Hepatocyte (in vitro differentiated cells): ENCODE measurements around the gene IQCN. TPM values are rescaled to one million over a fixed set of nuclear protein-coding genes. Genes with fewer than 3 reads are reported as not detected.

Source experiments
- DNase-seq: peaks from one replicate; pipeline ENCODE4 v3.0.0-alpha.2; 2016; ENCODE audit warnings: low spot score
- H2AFZ ChIP-seq: fragments of 200-600 bp; sonication (generic); 2 replicates; pipeline ENCODE4 v1.6.0; 2016; ENCODE audit warnings: antibody characterized with exemption, mild to moderate bottlenecking
- H3K27ac ChIP-seq: fragments of 200-600 bp; sonication (generic); 2 replicates; pipeline ENCODE4 v1.5.1; 2016; ENCODE audit warnings: mild to moderate bottlenecking
- H3K27me3 ChIP-seq: fragments of 200-600 bp; sonication (generic); 2 replicates; pipeline ENCODE4 v1.6.1; 2016
- H3K36me3 ChIP-seq: fragments of 200-600 bp; sonication (generic); replicated peaks from 2 replicates; pipeline ENCODE4 v1.5.1; 2016; ENCODE audit warnings: low read depth; ENCODE audit not compliant: insufficient read depth
- H3K4me1 ChIP-seq: fragments of 200-600 bp; sonication (generic); 2 replicates; pipeline ENCODE4 v1.5.1; 2016; ENCODE audit warnings: mild to moderate bottlenecking, moderate library complexity; ENCODE audit not compliant: insufficient read depth
- H3K4me2 ChIP-seq: fragments of 200-600 bp; sonication (generic); 2 replicates; pipeline ENCODE4 v1.6.0; 2016
- H3K4me3 ChIP-seq: fragments of 200-600 bp; sonication (generic); 2 replicates; pipeline ENCODE4 v1.5.1; 2016; ENCODE audit warnings: mild to moderate bottlenecking
- H3K79me2 ChIP-seq: fragments of 200-600 bp; sonication (generic); 2 replicates; pipeline ENCODE4 v1.6.0; 2017; ENCODE audit warnings: mild to moderate bottlenecking
- H3K9me2 ChIP-seq: fragments of 200-600 bp; sonication (generic); replicated peaks from 2 replicates; pipeline ENCODE4 v1.6.0; 2017; ENCODE audit warnings: mild to moderate bottlenecking; ENCODE audit not compliant: insufficient read depth
- H3K9me3 ChIP-seq: fragments of 200-600 bp; sonication (generic); 2 replicates; pipeline ENCODE4 v1.5.1; 2016; ENCODE audit warnings: low read depth, mild to moderate bottlenecking
- H4K20me1 ChIP-seq: fragments of 200-600 bp; sonication (generic); 2 replicates; pipeline ENCODE4 v1.6.0; 2016; ENCODE audit warnings: mild to moderate bottlenecking; ENCODE audit not compliant: insufficient read depth, poor library complexity, severe bottlenecking
- EZH2 ChIP-seq: fragments of 200-600 bp; sonication (generic); IDR thresholded peaks from 2 replicates; pipeline ENCODE4 v1.6.1; 2016; ENCODE audit warnings: antibody characterized with exemption, mild to moderate bottlenecking, borderline replicate concordance
- EZH2phosphoT487 ChIP-seq: fragments of 200-600 bp; sonication (generic); IDR thresholded peaks from one replicate; pipeline ENCODE4 v1.6.1; 2018; ENCODE audit warnings: antibody characterized with exemption, mild to moderate bottlenecking, low read depth, moderate library complexity; ENCODE audit not compliant: unreplicated experiment, severe bottlenecking
- WGBS: methylation state at CpG from one replicate; pipeline ENCODE4 v1.1.6; 2016; ENCODE audit warnings: low lambda C conversion rate; ENCODE audit errors: missing lambda C conversion rate; 5-methylcytosine and 5-hydroxymethylcytosine counted together
- microRNA-seq: library from miRNA; unstranded; fragments of <30 nt; microRNA quantifications from one replicate; pipeline ENCODE4, GENCODE V29; 2017
- polyA plus RNA-seq: library from polyadenylated mRNA; unstranded; fragments of >200 nt; fragmentation: Nextera tagmentation; extraction: Ambion mirVana; gene quantifications from 2 replicates; pipeline ENCODE4 v1.2.1, GENCODE V29; 2016
- small RNA-seq: library from RNA; depleted of rRNA; stranded (forward); fragments of <200 nt; gene quantifications from one replicate; pipeline ENCODE3, GENCODE V24; 2014
- total RNA-seq: library from RNA; depleted of rRNA; stranded (reverse); fragments of >200 nt; gene quantifications from 2 replicates; pipeline ENCODE4 v1.2.3, GENCODE V29; 2014
- TF ChIP-seq, protein P1 (sequence below): fragments of 200-600 bp; sonication (generic); IDR thresholded peaks from 2 replicates; pipeline ENCODE4 v1.5.1; 2016; ENCODE audit warnings: antibody characterized with exemption, mild to moderate bottlenecking; ENCODE audit not compliant: poor library complexity

The IQCN gene
- total and polyA plus RNA-seq, 2 experiments from 2014 or later, result 1.5 to 3.7 TPM

DNA sequence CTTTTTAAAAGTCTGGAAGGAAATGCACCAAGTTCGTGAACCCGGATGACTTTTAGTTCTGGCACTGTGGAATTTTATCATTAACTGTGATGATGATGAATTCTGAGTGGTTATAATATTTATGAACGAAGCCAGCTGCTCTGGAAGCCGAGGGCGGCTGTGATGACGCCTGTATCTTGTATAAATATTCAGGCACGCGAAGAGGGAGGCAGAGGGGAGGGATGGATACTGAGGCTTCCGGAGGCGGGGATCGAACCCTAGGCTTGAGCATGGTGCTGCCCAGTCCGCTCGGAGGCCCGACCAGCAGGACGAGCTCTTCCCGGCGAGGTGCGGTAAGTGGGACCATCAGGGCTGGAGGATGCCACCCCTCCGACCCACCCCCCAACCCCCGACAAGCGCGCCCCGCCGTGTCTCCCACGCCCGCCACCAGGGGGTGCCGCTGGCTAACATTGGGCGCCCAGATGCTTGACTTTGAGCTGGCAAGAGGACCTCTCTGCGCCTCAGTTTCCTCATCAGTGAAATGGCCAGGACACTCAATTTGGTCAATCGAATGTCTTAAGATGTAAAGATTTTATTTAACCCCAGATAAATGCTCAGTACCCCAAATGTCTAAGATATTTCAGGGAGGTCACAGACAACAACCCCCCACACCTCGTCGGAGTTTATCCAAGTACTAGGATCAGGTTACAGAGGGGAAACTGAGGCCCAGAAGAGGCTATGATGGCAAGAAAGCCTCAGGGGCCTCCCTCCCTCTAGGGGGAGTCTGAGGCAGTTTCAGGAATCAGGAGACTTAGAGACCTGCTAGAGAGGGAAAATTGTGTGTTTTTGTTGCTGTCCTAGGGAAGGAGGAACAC is 65.9 kb downstream of the IQCN start:
- Histone ChIP-seq H3K27ac (no peak overlapping the region), H3K4me2 (no peak overlapping the region), H3K4me3 (no peak overlapping the region), H3K36me3 (no peaks in the 10 kb centered on the region), H4K20me1 (no peaks in the 10 kb centered on the region), H3K79me2 (no peaks in the 10 kb centered on the region), H3K9me2 (no peaks in the 10 kb centered on the region), H2AFZ (no peak overlapping the region), H3K4me1 (peaks cover 4% of the 10 kb centered on the region), H3K27me3 (no peaks in the 10 kb centered on the region), H3K9me3 (no peaks in the 10 kb centered on the region)
- DNase-seq, result no peak
- 42% methylated on average over 25 of the region's 32 CpGs for WGBS
- TF ChIP-seq EZH2, result no peak
- TF ChIP-seq, protein P1, sequence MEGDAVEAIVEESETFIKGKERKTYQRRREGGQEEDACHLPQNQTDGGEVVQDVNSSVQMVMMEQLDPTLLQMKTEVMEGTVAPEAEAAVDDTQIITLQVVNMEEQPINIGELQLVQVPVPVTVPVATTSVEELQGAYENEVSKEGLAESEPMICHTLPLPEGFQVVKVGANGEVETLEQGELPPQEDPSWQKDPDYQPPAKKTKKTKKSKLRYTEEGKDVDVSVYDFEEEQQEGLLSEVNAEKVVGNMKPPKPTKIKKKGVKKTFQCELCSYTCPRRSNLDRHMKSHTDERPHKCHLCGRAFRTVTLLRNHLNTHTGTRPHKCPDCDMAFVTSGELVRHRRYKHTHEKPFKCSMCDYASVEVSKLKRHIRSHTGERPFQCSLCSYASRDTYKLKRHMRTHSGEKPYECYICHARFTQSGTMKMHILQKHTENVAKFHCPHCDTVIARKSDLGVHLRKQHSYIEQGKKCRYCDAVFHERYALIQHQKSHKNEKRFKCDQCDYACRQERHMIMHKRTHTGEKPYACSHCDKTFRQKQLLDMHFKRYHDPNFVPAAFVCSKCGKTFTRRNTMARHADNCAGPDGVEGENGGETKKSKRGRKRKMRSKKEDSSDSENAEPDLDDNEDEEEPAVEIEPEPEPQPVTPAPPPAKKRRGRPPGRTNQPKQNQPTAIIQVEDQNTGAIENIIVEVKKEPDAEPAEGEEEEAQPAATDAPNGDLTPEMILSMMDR, result peak; percentile 60
- no peak for TF ChIP-seq EZH2phosphoT487

Small RNA genes within 50 kb of the gene (microRNA-seq; reads per million reads assigned to microRNA genes)
- gene MIR3188, result 38.9 reads per million, percentile 49 among the genes with 10 or more reads in this experiment

Small RNA genes within 50 kb of the gene (small RNA-seq; reads per million reads assigned to genes)
- gene MIR3188 (0.22 reads per million), gene RPL39P38 (not detected)

Other genes starting within 250 kb of the IQCN start
- gene IL12RB1, start 187.5 kb downstream of the IQCN start, total RNA-seq, result not detected in 2 replicates
- gene IL12RB1, start 187.5 kb downstream of the IQCN start, polyA plus RNA-seq, result not detected in 2 replicates
- gene MAST3, start 176.7 kb downstream of the IQCN start, total RNA-seq, result 5.5 and 9.7 TPM in 2 replicates
- 10.3 and 11.1 TPM in 2 replicates for gene MAST3, start 176.7 kb downstream of the IQCN start, polyA plus RNA-seq
- 29.9 and 38.7 TPM in 2 replicates for gene PIK3R2, start 121.3 kb downstream of the IQCN start, total RNA-seq
- 49.5 and 52.2 TPM in 2 replicates for gene PIK3R2, start 121.3 kb downstream of the IQCN start, polyA plus RNA-seq
- 95.7 and 133 TPM in 2 replicates for gene IFI30, start 100.6 kb downstream of the IQCN start, total RNA-seq
- gene IFI30, start 100.6 kb downstream of the IQCN start, polyA plus RNA-seq, result 129 and 170 TPM in 2 replicates
- gene MPV17L2, start 81.2 kb downstream of the IQCN start, total RNA-seq, result 31.8 and 36.9 TPM in 2 replicates
- 22.4 and 26.0 TPM in 2 replicates for gene MPV17L2, start 81.2 kb downstream of the IQCN start, polyA plus RNA-seq
- gene RAB3A, start 70.4 kb downstream of the IQCN start, total RNA-seq, result 0.60 and 2.2 TPM in 2 replicates
- 2.6 and 3.0 TPM in 2 replicates for gene RAB3A, start 70.4 kb downstream of the IQCN start, polyA plus RNA-seq
- 0.43 and 0.72 TPM in 2 replicates for gene PDE4C, start 48.0 kb downstream of the IQCN start, total RNA-seq
- 0.10 and 0.47 TPM in 2 replicates for gene PDE4C, start 48.0 kb downstream of the IQCN start, polyA plus RNA-seq
- 307 and 379 TPM in 2 replicates for gene JUND, start 7.2 kb upstream of the IQCN start, total RNA-seq
- gene JUND, start 7.2 kb upstream of the IQCN start, polyA plus RNA-seq, result 698 and 768 TPM in 2 replicates
- 185 and 202 TPM in 2 replicates for gene LSM4, start 48.6 kb upstream of the IQCN start, total RNA-seq
- 218 and 226 TPM in 2 replicates for gene LSM4, start 48.6 kb upstream of the IQCN start, polyA plus RNA-seq
- gene PGPEP1, start 66.1 kb upstream of the IQCN start, total RNA-seq, result 35.0 and 36.1 TPM in 2 replicates
- gene PGPEP1, start 66.1 kb upstream of the IQCN start, polyA plus RNA-seq, result 24.8 and 26.8 TPM in 2 replicates
- 106 and 123 TPM in 2 replicates for gene GDF15, start 111.7 kb upstream of the IQCN start, total RNA-seq
- gene GDF15, start 111.7 kb upstream of the IQCN start, polyA plus RNA-seq, result 175 and 185 TPM in 2 replicates
- gene LRRC25, start 123.2 kb upstream of the IQCN start, total RNA-seq, result 0.16 TPM in 1 of 2 replicates, not detected in the other
- 0.36 and 1.5 TPM in 2 replicates for gene LRRC25, start 123.2 kb upstream of the IQCN start, polyA plus RNA-seq
- gene SSBP4, start 144.9 kb upstream of the IQCN start, total RNA-seq, result 55.8 and 72.6 TPM in 2 replicates
- 156 and 169 TPM in 2 replicates for gene SSBP4, start 144.9 kb upstream of the IQCN start, polyA plus RNA-seq
- gene ISYNA1, start 163.7 kb upstream of the IQCN start, total RNA-seq, result 51.5 and 54.9 TPM in 2 replicates
- 144 and 188 TPM in 2 replicates for gene ISYNA1, start 163.7 kb upstream of the IQCN start, polyA plus RNA-seq
- gene ELL, start 247.6 kb upstream of the IQCN start, total RNA-seq, result 3.9 and 11.0 TPM in 2 replicates
- 15.0 and 18.1 TPM in 2 replicates for gene ELL, start 247.6 kb upstream of the IQCN start, polyA plus RNA-seq